NK-92 (cell line): Measurements from ENCODE around the gene CCDC200.
"Not testable (repeated sequence)": the region's sequence is repeated elsewhere in the genome, so short reads cannot be mapped to it uniquely, and the experiment has no call there.

Experiments
- DNase-seq: peaks from one replicate; lab custom pipeline; 2025; ENCODE audit not compliant: unreplicated experiment; lab: John Stamatoyannopoulos, UW

Gene CCDC200

DNA sequence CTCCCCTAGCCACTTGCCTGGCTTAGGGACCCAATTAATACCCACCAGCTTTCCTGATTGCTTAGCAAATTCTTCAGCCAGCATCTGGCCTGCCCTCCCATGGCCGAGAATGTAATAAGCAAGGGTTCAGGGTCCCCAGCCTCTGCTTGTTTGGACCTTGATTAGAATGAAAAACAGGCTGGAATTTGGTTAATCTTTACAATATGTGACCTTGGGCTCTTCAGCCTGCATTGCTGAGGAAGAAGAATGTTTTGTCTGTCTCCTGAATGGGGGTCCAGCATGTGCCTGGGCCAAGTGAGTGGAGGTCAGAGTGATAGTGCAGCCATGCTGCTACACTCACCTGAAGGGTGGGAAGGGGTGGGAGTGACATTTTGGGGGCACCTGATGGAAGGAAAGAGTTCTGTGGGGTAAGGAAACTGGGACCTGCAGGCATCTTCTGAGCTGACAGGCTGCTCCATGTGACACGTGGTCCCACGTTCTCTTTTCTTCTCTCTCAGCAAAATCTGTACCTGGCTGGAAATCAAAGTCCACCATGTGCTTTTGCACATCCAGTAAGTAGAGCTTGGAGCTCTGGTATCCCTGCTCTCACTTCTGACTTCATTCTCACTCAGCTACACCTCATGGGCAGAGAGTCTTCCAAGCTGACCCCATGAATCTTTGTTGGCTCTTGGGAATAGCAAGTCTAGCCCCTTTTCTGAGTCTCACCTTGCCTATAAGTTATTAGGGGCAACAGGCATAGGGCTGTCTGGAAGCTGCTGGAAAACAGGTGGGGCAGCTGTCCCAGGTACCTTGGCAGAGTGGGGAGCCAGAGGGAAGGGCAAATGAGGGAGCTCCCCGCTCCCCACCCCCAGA lies 11.4 kb downstream of the CCDC200 start:
- DNase-seq, result no peak

- no peak for DNase-seq
Measured at GRCh38 chr17:43216369-43216761, 12.1 kb downstream of the CCDC200 start.

GRCh38 chr17:43215341-43215740 lies 13.1 kb downstream of the CCDC200 start:
- no peak for DNase-seq

DNA sequence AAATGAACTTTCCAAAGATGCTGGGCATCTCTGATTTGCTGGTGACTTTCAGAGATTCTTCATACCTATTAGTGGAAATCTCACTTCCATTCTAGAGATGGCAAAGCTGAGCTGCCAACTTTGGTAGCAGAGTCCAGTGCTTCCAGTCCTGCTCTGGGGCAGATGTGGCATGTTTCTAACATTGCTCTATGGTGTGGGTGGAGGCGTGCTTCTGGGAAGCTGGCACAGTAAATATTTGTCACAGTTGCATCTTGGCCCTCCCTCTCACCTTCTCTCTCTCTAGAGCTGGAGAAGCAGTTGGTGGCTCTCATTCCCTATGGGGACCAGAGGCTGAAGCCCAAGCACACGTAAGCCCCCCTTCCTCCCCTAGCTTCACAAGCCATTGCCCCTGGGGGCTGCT lies 14.9 kb downstream of the CCDC200 start:
- no peak for DNase-seq

- no peak for DNase-seq
Measured at GRCh38 chr17:43212641-43213490, 15.6 kb downstream of the CCDC200 start.

DNA sequence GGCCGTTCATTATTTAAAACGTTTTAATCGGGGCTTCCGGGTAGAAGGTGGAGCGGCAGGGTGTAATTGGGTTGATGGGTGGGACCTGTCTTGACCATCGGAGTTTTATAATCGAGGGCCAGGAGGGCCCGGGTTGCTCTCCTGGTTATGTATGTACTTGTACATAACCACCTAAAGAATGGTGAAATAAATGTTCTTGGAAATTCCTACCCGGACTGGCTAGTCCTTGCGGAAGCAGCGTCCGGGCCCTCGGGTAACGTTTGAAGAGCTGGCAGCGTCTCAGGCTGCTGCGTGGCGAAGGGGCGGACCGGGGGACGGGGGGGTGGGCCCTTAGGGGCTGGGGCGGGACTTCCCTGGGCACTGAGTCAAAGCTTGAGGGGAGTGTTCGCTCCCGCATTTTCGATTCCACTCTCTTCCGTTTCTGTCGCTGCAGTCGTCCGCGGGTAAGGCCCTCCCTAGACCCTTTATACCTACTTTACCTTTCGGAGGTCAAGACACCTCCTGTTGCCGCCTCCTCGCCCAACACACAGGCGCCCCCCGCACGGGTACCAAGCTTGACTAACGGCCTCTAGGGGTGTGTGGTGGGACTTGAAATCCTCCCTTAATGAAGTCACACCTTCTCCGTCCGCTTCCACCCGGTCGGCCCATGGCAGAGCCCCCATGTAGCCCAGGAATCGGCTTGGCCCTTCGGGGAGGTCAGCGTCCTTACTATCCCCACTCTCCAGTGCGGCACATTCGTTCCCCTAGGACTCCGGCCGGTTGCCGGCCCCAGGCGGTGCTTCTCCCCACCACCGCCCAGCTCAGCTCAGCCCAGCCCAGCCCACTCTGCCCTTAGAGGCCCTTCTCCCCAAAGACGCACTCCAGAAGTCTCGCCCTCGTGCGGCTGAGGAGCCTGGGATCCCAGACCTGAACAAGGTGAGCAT lies 16.7 kb downstream of the CCDC200 start, which contains the start of gene TMEM106A:
TMEM106A (plus strand) TSS at position 396 of the 923 bp plus-strand sequence. CDS start 1,167 bp downstream, outside the sequence.
- DNase-seq, result no peak

- DNase-seq, result no peak
Measured at GRCh38 chr17:43211123-43211479, 17.3 kb downstream of the CCDC200 start.

DNA sequence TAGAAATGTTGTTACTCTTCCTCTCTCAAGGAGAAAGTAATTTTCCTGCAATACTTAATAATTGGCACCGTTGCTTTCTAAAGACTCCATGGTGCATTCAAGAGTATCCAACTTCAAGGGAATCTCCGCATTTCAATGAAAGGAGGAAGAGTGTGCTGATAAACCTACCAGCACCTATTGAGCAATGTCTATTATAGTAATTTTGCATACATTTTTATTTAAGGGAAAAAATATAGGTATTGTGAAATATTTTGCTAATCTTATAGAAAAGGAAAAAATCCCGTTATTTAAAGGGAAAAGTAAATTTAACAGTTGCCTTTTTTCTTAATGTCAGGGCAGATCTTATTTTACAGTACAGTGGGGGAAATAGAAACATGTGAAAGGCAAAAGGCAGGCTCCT lies 17.8 kb downstream of the CCDC200 start:
- no peak for DNase-seq

DNA sequence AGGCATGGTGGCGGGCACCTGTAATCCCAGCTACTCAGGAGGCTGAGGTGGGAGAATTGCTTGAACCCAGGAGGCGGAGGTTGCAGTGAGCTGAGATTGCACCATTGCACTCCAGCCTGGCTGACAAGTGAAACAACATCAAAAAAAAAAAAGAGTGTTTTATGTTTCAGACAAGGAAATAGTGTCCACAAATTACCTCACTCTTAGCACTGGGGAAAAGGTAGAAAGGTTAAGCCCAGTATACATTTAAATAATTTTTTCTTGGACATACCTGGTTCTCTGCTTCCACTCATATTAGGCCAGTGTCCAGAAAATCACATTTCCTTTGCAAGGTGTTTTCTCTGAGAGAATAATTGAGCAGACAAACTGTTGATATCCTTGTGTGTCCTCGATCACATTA lies 25.4 kb downstream of the CCDC200 start:
- DNase-seq, result not testable (repeated sequence)

- no peak for DNase-seq
Measured at GRCh38 chr17:43200127-43200526, 28.3 kb downstream of the CCDC200 start.

GRCh38 chr17:43199633-43200032 lies 28.8 kb downstream of the CCDC200 start:
- DNase-seq, result no peak

DNA sequence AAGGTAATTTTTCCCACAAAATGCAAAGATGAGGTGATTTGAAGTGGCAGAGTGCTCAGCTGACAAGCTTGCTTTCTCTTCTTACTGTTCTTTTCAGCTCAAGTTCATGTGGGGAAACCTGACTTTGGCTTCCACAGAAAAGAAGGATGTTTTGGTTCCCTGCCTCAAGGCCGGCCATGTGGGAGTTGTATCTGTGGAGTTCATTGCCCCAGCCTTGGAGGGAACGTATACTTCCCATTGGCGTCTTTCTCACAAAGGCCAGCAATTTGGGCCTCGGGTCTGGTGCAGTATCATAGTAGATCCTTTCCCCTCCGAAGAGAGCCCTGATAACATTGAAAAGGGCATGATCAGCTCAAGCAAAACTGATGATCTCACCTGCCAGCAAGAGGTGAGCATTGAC lies 35.2 kb downstream of the CCDC200 start:
- DNase-seq, result no peak

DNA sequence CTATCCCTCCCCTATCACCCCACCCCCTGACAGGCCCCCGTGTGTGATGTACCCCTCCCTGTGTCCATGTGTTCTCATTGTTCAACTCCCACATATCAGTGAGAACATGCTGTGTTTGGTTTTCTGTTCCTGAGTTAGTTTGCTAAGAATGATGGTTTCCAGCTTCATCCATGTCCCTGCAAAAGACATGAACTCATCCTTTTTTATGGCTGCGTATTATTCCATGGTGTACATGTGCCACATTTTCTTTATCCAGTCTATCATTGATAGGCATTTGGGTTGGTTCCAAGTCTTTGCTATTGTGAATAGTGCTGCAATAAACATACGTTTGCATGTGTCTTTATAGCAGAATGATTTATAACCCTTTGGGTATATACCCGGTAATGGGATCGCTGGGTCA lies 41.8 kb downstream of the CCDC200 start:
- not testable (repeated sequence) for DNase-seq

DNA sequence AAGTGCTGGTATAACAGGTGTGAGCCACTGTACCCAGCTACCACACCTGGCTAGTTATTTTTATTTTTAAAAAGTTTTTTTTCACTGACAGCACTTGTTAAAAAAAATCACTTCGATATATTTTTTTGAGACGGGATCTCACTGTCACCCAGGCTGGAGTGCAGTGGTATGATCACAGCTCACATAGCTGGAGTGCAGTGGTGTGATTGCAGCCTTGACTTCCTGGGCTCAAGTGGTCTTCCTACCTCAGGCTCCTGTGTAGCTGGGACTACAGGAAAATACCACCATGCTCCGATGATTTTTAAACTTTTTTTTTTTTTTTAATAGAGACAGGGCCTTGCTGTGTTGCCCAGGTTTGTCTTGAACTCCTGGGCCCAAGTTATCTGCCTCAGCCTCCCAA lies 44.5 kb downstream of the CCDC200 start:
- DNase-seq, result no peak

DNA sequence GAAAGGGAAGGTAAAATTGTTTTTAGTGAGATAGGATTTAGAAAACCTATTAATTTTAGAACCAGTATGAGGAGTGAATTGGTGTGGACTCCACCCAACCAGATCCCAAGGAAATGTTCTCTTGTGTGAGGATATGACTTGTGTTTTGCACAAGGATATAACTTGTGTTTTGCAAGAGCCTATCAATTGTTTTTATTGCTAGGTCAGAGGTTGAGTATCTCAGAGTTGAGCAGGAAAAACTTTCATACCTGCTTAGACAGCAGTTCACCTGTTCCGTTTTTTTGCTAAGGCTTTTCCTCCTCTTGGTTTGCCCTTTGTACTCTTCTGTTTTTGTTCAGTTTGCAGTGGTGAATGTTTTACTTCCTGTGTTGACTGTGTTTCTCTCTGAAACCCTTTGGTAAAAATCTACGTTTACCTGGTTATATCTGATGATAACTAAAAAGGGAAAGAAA lies 52.3 kb downstream of the CCDC200 start:
- DNase-seq, result no peak

- no peak for DNase-seq
Measured at GRCh38 chr17:43175213-43176118, 53.0 kb downstream of the CCDC200 start.

DNA sequence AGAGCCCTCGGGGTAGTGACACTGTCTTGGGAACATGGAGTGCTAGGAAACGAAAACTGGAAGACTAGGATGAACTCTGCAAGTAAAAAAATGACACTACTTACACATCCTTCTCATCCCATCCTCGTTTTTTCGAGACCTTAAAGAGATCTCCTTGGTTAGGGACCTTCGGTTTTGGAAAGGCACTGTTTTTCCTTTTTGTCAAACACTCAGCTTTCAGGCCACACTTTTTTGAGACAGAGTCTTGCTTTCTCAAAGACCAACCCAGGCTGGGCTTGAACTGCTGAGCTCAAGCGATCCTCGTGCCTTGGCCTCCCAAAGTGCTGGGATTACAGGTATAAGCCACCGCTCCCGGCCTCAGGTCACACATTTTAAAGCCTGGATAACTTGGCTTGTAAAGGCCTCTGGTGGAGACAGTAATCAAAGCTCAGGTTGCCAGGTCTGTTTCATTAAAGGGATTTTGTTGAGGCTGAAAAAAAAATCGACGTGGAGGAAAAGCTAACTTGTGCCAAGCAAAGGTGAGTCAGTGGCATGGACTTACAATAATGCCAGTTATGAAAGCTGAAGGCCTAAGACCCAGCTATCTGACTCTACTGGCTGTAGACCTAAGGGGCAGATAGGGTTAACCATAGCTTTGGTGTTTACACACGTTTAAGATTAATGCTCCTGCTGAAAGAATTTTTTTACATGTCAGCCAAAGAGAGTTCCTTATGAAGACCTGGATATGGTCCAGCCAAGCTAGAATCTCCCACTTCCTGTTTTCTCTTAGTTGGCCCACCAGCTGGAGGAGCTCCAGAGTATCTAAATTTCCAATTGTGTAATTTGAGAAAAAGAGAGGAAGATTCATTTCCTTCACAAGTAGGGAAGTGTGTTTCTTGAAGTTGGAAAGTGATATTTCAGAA lies 56.6 kb downstream of the CCDC200 start:
- DNase-seq, result no peak
